Smooth muscle cell of the brain vasculature (primary cell): ENCODE data around the gene ZFHX2.

Experiments used
- DNase-seq: peaks from one replicate; pipeline ENCODE4 v3.0.0-alpha.2; 2012; ENCODE audit warnings: low read depth, low spot score

Gene ZFHX2

GRCh38 chr14:23572836-23573235 lies 21.3 kb upstream of the ZFHX2 start:
- no peak for DNase-seq

DNA sequence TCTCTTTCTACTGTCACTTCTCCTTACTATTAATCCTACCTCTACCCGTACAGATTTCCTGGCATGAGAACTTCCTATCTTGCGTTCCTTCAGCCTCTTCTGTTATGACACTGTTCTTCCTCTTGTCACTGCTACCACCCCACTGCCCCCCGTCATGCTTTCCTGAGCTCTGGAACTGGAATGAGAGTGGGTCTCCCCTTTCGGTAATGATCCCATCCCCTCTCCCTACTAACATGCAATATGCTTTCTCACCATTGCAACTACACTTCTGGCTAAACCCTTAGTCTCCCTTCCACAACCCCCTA lies 20.9 kb upstream of the ZFHX2 start:
- no peak for DNase-seq

DNA sequence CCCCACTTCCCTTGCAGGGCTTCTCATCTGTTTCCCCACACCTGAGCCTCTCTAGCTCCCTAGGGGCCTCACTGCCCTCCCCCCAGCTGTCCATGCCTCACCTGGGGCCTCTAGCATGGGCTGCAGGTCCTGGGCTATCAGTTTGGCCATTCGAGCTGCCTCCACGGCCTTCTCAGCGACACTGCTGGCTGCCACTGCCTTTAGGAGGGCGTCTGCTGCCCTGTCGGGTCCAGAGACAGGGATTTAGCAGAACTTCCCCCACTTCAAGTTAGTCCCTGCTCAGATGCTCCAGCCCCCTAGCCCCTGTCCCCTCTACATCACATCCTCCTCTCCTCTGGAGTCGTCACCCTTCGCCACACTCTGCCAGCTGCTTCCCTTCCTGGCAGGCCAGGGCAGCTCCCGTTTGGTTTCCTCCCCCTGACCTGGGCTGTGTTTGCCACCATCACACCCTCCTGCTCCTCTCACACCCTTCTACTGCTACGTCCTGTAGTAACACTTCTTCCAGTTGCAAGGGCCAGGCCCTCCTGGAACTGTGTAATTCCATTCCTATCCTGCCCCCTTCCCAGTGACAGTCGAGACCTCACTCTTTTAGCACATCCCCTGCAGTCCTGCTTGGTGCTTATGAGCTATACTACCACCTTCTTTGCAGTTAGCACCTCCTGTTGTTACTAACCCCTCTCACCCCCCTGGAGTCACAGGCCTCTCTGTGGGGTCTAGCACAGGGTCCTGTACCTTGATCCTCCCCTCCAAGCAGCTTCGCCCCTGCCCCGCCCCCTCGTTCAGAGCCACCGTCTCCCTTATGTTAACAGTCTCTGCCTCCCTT lies 20.3 kb upstream of the ZFHX2 start:
- no peak for DNase-seq

- no peak for DNase-seq
These were observed 19.4 kb upstream of the ZFHX2 start for GRCh38 chr14:23570806-23571483.

- no peak for DNase-seq
These were observed 18.0 kb upstream of the ZFHX2 start for GRCh38 chr14:23569443-23570151.

DNA sequence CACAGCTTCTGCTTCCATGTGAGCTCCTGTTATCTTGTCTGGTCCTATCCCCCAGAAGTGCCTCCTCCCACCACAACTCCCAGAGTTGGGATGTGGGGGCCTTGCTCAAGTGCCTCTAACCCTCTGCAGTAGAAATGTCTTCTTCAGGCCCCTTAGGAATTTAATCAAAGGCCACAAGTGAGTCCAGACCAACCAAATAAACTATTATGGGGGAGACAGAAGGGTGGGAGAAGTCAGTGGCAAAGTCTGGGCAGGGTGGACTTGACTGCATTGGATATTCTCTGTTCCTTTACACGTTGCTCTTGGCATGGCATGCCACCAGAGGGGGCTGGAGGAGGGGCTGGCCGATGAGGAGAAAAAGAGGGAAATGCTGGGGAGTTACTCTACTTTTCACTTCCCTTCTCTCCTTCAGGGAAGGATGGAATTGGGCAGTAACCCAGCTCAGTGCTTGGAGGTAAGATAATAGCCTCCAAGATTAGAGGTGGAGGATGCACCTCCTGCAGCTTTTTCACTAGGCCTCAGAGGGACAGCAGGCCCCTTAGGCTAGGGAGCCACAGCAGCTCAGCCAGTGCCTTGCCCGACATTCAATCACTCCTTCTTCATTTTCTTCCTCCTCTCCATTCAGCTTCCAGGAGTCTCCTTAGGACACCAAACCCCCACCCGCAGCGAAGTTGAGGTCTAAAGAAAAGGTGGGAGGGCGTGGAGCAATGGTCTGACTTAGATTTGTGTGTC lies 17.2 kb upstream of the ZFHX2 start:
- DNase-seq: no peak

DNA sequence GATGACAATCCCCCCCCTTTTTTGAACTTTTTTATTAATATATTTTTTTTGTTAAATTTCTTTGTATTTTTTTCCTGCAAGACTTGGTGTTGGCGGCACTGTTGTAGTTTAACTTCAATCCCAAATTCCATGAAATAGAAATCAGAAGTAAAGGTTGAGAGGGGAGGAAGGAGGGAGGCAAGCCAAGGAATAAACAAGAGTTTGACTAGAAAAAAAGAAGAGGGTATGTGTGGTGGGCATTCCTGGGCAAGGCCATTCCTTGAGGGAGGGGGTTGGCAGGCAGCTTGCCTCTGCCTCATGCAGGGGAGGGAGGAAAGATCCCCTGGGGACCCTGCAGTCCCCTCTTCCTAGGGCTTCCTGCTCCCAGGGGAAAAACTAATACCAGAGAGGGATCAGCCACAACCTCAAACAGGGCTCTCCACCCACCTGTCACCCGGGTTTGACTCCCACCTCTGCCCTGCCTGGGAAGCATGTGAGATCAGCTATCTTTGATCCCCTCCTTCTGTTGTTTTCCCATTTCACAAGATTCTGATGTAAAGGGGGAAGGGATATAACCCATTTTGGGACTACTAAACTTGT lies 16.5 kb upstream of the ZFHX2 start:
- no peak for DNase-seq

DNA sequence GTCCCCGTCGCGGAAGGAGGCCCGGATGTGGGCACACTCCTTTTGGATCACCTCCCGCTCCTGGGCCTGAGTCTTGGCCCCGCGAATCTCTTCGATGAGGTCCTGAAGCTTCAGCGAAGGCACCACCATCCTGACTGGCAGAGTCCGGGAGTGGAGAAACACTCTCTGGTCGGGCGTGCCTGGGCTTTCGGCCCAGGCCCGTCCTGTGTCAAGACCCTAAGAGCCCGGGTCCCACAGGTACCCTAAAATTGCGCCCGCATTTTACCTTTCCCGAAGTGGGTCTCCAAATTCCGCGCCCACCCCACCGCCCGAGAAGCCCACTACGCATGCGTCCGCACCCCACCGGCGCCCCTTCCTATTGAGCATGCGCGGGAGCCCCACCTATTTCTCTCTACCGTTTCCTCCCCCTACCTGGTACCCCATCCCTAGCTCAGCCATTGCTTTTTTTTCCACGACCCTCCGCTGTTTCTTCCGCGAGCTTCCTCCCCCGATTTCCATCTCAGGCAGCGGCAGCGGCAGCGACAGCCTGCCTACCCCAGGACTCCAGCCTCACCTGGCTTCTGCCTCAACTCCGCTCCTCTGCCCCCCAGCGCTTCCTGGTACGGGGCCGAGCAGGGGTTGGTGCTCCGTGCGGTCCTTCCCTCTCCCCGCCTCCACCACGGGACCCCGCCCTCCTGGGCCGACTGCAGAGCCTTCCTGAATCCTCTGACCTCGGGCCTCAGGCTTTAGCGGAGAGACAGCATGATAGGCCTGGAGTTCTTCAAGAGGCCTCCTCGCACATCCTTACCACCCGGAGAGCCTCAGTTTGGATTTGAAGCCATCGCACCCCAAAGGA lies 15.8 kb upstream of the ZFHX2 start, which contains the start of gene AP1G2:
AP1G2 (minus strand) TSS at position 606 of the 835 bp plus-strand sequence; CDS start at position 129, 477 bp downstream.
- DNase-seq: no peak

DNA sequence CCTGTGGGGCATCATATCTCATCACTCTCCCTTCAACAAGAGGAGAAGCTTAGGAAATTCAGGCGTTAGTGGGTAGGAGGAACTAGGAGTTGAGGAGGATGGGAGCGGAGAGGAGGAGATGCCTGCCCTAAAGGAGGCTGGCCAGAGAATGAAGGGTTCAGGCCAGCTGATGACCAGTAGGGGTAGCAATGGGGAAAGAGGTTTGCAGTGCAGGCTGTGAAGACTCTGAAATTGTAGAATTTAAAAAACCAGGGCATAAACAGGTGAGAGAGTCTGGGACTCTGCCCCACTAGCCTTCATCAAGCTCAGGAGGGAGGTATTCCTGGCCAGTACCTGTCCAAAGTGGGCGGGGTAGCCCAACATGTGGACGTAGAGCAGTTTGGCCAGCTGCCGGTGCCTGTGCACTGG lies 15.2 kb upstream of the ZFHX2 start:
- no peak for DNase-seq

- DNase-seq: no peak
These were observed 14.7 kb upstream of the ZFHX2 start for GRCh38 chr14:23566112-23566777.

DNA sequence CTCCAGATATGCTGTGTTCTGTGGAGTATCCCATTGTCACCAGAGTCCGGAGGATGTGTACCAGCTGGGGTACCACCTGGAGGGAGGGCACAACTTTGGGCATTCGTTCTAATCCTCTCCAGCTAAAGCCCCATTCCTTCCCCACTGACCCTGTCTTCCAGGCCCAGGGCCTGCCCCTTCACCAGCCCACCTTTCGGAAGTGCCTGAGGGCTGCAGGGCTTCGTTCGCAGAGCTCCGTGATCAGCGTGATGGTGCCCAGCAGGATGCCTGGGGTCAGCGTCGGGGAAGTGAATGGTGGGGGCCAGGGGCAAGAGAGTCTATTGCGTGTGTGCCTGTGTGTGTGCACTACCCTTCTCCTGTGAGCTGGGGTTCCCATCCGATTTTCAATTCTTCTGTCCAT lies 14.1 kb upstream of the ZFHX2 start:
- no peak for DNase-seq

DNA sequence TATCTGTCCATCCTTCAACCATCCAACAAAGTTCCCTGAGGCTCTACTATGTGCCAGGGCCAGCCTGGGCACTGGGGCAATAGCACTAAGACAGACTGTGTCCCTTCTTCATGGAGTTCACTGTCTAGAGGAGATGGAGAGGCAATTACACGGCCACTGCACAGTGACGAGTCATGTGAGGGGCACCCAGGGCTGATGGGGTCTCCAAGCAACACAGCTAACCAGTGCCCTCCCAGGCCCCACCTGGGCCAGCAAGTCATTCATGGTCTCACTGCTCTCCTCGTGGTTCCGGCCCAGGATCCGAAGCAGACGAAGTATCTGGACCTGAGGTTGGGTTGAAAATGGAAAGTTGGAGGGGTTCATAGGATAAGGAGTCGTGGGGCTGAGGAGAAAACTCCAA lies 13.3 kb upstream of the ZFHX2 start:
- DNase-seq: no peak

GRCh38 chr14:23564181-23564812 lies 12.7 kb upstream of the ZFHX2 start:
- DNase-seq: no peak

GRCh38 chr14:23563473-23564180 lies 12.1 kb upstream of the ZFHX2 start:
- DNase-seq: no peak

DNA sequence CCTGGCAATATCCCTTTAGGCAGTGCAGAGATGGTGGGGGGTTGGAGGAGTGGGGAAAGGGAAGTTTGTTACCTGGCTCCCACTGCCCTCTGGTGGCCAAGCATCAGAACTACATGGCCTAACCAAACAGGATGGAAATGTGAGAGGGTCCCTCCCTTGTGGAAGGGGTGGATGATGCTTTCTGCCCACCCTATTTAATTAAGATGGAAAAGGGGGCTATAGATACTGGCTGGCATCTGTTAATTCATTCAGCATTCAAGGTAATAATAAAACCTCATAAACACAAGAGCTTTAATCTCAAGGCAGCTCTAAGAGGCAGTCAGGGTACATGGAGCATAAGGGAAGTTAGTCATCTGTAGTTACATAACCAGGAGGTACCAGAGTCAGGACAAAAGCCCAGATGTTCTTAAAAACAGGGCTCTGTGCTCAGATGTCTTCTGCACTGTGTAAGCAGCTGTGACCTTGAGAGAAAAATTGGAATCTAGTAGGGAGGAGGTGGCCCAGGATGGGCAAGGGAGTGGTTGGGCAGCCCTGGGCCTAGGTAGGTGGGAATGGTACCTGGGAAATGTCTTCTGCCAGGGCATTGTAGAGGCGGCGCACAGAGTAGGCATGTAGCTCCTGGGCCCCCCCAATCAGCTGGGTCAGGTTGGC lies 11.4 kb upstream of the ZFHX2 start:
- no peak for DNase-seq

DNA sequence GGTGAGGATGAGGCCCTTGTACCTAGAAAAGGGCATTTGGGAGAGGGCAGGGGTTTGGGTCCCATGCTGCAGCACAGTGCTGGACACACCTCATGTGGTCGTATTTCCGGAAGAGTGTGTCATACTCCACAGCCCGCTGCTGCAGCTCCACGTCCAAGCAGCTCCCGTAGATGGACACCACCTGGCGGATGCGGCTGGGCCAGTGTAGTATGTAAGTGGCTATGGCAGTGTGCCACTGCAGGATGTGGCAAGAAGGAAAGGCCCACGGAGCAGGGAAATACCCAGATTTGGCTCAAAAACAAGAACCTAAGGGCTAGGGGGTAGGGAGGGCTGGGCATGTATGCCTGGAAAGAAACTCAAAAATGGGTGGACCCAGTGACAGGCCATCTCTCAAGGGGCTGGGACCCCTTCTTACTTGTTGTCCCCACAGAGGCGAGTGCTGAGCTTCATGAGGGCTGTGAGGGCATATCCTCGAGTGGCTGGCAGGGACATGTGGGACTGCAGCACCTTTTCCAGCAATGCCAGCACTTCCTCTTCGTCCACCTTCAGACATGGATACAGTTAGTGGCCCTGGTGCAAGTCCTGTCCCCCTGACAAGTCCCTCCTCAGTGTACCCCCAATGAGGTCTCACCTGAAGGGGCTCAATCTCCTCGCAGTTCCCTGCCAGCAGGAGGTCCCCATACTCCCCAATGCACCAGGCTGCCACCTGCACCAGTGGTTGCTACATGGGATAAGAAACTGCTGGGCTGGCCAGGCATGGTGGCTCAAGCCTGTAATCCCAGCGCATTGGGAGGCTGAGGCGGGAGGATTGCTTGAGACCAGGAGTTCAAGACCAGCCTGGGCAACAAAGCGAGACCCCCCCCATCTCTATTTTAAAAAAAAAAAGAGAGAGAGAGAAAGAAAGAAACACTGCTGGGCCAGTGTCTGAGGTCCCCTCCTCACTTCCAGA lies 10.6 kb upstream of the ZFHX2 start:
- no peak for DNase-seq

DNA sequence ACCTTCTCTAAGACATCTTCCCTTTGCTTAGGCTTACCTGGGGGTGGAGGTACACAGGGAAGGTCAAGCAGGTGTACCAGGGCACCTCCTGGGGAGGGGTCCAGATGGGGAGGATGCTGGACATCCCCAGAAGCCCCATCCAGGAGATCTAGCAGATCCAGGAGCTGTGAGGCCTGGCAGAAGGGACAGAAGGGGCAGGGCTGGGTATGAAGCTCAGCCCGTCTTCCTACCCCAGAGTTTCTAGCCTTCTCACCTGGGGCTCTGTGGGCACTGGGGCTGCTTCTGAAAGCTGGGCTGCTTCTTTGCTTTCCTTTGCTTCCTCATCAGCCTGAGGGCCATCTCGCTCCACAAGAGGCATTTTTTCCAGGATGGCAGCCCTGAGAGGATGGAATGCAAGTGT lies 9.7 kb upstream of the ZFHX2 start:
- DNase-seq: no peak
